Measurements from ENCODE around the gene CORO7.
A peak's percentile ranks its signal among the peaks of the same experiment; 100 is the strongest.

The CORO7 gene

GRCh38 chr16:4309833-4310266 lies 106.5 kb downstream of the CORO7 start:
- peaks cover 39% of the 10 kb centered on the region for H3K4me1 ChIP-seq (ENCODE audit: control insufficient read depth, insufficient read depth, low read depth, low read length)
- H3K27ac ChIP-seq (ENCODE audit: low read length, poor library complexity, severe bottlenecking): peak overlapping the region; percentile 72
- no peak overlapping the region for H2BK5ac ChIP-seq (ENCODE audit: low read depth, low read length, poor library complexity, severe bottlenecking)
- H2AFZ ChIP-seq (ENCODE audit: low read depth, low read length): peak overlapping the region; percentile 67
- peak overlapping the region in 1 of 2 experiments; percentile 58 for H3K4ac ChIP-seq (ENCODE audit: low read depth in 1 of 2, low read length in 2 of 2)
- no peaks in the 10 kb centered on the region for H3K9me3 ChIP-seq (ENCODE audit: control insufficient read depth, low read length)
- no peaks in the 10 kb centered on the region for H3K27me3 ChIP-seq (ENCODE audit: control insufficient read depth in 1 of 2, insufficient read depth in 1 of 2, low read length in 2 of 2)
- DNase-seq: peak; percentile 95
- H3K36me3 ChIP-seq (ENCODE audit: control insufficient read depth in 1 of 2, insufficient read depth in 2 of 2, low read depth in 1 of 2, low read length in 2 of 2): peaks cover 0 to 5% of the 10 kb centered on the region in 2 experiments
- H3K9ac ChIP-seq (ENCODE audit: low read length): peak overlapping the region; percentile 67
- no peak overlapping the region for H2BK15ac ChIP-seq (ENCODE audit: low read depth, poor library complexity, severe bottlenecking)
- WGBS: 20% methylated on average over 11 of the region's 11 CpGs
- H4K8ac ChIP-seq (ENCODE audit: low read length): peak overlapping the region; percentile 12
- H3K79me1 ChIP-seq (replicated peaks; ENCODE audit: low read length, poor library complexity, severe bottlenecking): peaks cover 2% of the 10 kb centered on the region
- H3K23ac ChIP-seq (ENCODE audit: low read length in 2 of 2): no peak overlapping the region
- peak overlapping the region; percentile 65 to 88 for H2BK12ac ChIP-seq (ENCODE audit: low read length in 2 of 2)
- no peak overlapping the region for H3K4me2 ChIP-seq (ENCODE audit: low read length, poor library complexity, severe bottlenecking)
- no peak overlapping the region for H2BK120ac ChIP-seq (ENCODE audit: low read depth, low read length)
- H3K14ac ChIP-seq (ENCODE audit: low read length in 2 of 2): no peak overlapping the region
- H2AK5ac ChIP-seq (ENCODE audit: low read length, severe bottlenecking): peak overlapping the region; percentile 91
- H4K91ac ChIP-seq (ENCODE audit: low read length): no peak overlapping the region
- H3K4me3 ChIP-seq (ENCODE audit: insufficient read depth in 1 of 2, low read depth in 1 of 2, low read length in 2 of 2): no peak overlapping the region
- H3K18ac ChIP-seq (ENCODE audit: low read depth in 1 of 2, low read length in 2 of 2): peak overlapping the region in 1 of 2 experiments; percentile 87

- H2AK5ac ChIP-seq (ENCODE audit: low read length, severe bottlenecking): peak overlapping the region; percentile 21
- H2BK15ac ChIP-seq (ENCODE audit: low read depth, poor library complexity, severe bottlenecking): no peak overlapping the region
- H4K8ac ChIP-seq (ENCODE audit: low read length): no peak overlapping the region
- no peaks in the 10 kb centered on the region for H3K27me3 ChIP-seq (ENCODE audit: control insufficient read depth in 1 of 2, insufficient read depth in 1 of 2, low read length in 2 of 2)
- no peak overlapping the region for H3K14ac ChIP-seq (ENCODE audit: low read length in 2 of 2)
- no peak overlapping the region for H3K4me2 ChIP-seq (ENCODE audit: low read length, poor library complexity, severe bottlenecking)
- H4K91ac ChIP-seq (ENCODE audit: low read length): no peak overlapping the region
- H3K4me3 ChIP-seq (ENCODE audit: insufficient read depth in 1 of 2, low read depth in 1 of 2, low read length in 2 of 2): no peak overlapping the region
- no peak for DNase-seq
- peak overlapping the region; percentile 72 for H3K27ac ChIP-seq (ENCODE audit: low read length, poor library complexity, severe bottlenecking)
- no peak overlapping the region for H3K9ac ChIP-seq (ENCODE audit: low read length)
- H3K36me3 ChIP-seq (ENCODE audit: control insufficient read depth in 1 of 2, insufficient read depth in 2 of 2, low read depth in 1 of 2, low read length in 2 of 2): peaks cover 0 to 5% of the 10 kb centered on the region in 2 experiments
- H3K4ac ChIP-seq (ENCODE audit: low read depth in 1 of 2, low read length in 2 of 2): peak overlapping the region in 1 of 2 experiments; percentile 47
- H3K23ac ChIP-seq (ENCODE audit: low read length in 2 of 2): no peak overlapping the region
- H2AFZ ChIP-seq (ENCODE audit: low read depth, low read length): no peak overlapping the region
- peak overlapping the region in 1 of 2 experiments; percentile 55 for H2BK12ac ChIP-seq (ENCODE audit: low read length in 2 of 2)
- H3K9me3 ChIP-seq (ENCODE audit: control insufficient read depth, low read length): no peaks in the 10 kb centered on the region
- H3K18ac ChIP-seq (ENCODE audit: low read depth in 1 of 2, low read length in 2 of 2): peak overlapping the region in 1 of 2 experiments; percentile 4
- H2BK5ac ChIP-seq (ENCODE audit: low read depth, low read length, poor library complexity, severe bottlenecking): no peak overlapping the region
- no peak overlapping the region for H2BK120ac ChIP-seq (ENCODE audit: low read depth, low read length)
- 87% methylated on average over 14 of the region's 14 CpGs for WGBS
- peaks cover 35% of the 10 kb centered on the region for H3K4me1 ChIP-seq (ENCODE audit: control insufficient read depth, insufficient read depth, low read depth, low read length)
- peaks cover 4% of the 10 kb centered on the region for H3K79me1 ChIP-seq (replicated peaks; ENCODE audit: low read length, poor library complexity, severe bottlenecking)
Observed at GRCh38 chr16:4309102-4309832, 107.1 kb downstream of the CORO7 start.

GRCh38 chr16:4307215-4308037 lies 109.0 kb downstream of the CORO7 start:
- no peak overlapping the region for H3K14ac ChIP-seq (ENCODE audit: low read length in 2 of 2)
- H2BK15ac ChIP-seq (ENCODE audit: low read depth, poor library complexity, severe bottlenecking): peak overlapping the region; percentile 60
- peak overlapping the region; percentile 20 for H3K4me2 ChIP-seq (ENCODE audit: low read length, poor library complexity, severe bottlenecking)
- peak overlapping the region; percentile 7 to 92 for H2BK12ac ChIP-seq (ENCODE audit: low read length in 2 of 2)
- H2AK5ac ChIP-seq (ENCODE audit: low read length, severe bottlenecking): peak overlapping the region; percentile 67
- H3K79me1 ChIP-seq (replicated peaks; ENCODE audit: low read length, poor library complexity, severe bottlenecking): peaks cover 8% of the 10 kb centered on the region
- 8% methylated on average over 65 of the region's 68 CpGs for WGBS
- no peaks in the 10 kb centered on the region for H3K9me3 ChIP-seq (ENCODE audit: control insufficient read depth, low read length)
- DNase-seq: peak; percentile 97
- peak overlapping the region; percentile 91 for H4K91ac ChIP-seq (ENCODE audit: low read length)
- peak overlapping the region; percentile 49 to 86 for H3K4me3 ChIP-seq (ENCODE audit: insufficient read depth in 1 of 2, low read depth in 1 of 2, low read length in 2 of 2)
- peak overlapping the region; percentile 15 to 39 for H3K4ac ChIP-seq (ENCODE audit: low read depth in 1 of 2, low read length in 2 of 2)
- H2AFZ ChIP-seq (ENCODE audit: low read depth, low read length): no peak overlapping the region
- H3K23ac ChIP-seq (ENCODE audit: low read length in 2 of 2): no peak overlapping the region
- H3K36me3 ChIP-seq (ENCODE audit: control insufficient read depth in 1 of 2, insufficient read depth in 2 of 2, low read depth in 1 of 2, low read length in 2 of 2): peaks cover 0 to 9% of the 10 kb centered on the region in 2 experiments
- peak overlapping the region; percentile 70 for H3K27ac ChIP-seq (ENCODE audit: low read length, poor library complexity, severe bottlenecking)
- peak overlapping the region; percentile 71 for H4K8ac ChIP-seq (ENCODE audit: low read length)
- H3K18ac ChIP-seq (ENCODE audit: low read depth in 1 of 2, low read length in 2 of 2): peak overlapping the region; percentile 37 to 72
- peak overlapping the region; percentile 29 for H2BK120ac ChIP-seq (ENCODE audit: low read depth, low read length)
- no peak overlapping the region for H2BK5ac ChIP-seq (ENCODE audit: low read depth, low read length, poor library complexity, severe bottlenecking)
- peaks cover 33% of the 10 kb centered on the region for H3K4me1 ChIP-seq (ENCODE audit: control insufficient read depth, insufficient read depth, low read depth, low read length)
- peak overlapping the region; percentile 86 for H3K9ac ChIP-seq (ENCODE audit: low read length)
- H3K27me3 ChIP-seq (ENCODE audit: control insufficient read depth in 1 of 2, insufficient read depth in 1 of 2, low read length in 2 of 2): no peaks in the 10 kb centered on the region

Measured in mesenchymal stem cell (in vitro differentiated cells and primary cell).